ENCODE data around the gene UBE2D3. TPM values are rescaled to one million over a fixed set of nuclear protein-coding genes. Genes with fewer than 3 reads are reported as not detected.
"Not testable (repeated sequence)": the region's sequence is repeated elsewhere in the genome, so short reads cannot be mapped to it uniquely, and the experiment has no call there.

Gene UBE2D3
- total RNA-seq, 1 donor from 2014 or later, result 283 TPM

DNA sequence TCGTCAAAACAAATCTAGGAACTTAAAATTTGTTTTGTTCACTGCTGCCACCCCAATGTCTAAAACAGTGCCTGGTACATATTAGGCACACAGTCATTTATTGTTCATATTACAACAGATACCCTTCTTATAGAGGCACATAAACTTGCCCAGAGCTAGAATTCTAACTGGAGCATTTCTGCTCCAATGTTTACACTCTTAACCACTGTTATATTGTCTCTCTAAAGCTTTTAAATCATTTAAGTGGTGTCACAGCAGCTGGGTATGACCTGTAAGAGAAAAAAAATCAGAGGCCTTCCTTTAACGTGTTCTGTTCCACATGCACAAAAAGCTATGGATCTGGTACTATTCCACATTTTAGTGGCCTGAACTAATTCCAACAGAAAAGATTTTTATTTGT lies 3.0 kb downstream of the UBE2D3 start:
- H3K4me3 ChIP-seq (ENCODE audit: low read depth, low read length), result peak overlapping the region; percentile 92
- DNase-seq (ENCODE audit: low read depth), result no peak
- TF ChIP-seq, protein P1, sequence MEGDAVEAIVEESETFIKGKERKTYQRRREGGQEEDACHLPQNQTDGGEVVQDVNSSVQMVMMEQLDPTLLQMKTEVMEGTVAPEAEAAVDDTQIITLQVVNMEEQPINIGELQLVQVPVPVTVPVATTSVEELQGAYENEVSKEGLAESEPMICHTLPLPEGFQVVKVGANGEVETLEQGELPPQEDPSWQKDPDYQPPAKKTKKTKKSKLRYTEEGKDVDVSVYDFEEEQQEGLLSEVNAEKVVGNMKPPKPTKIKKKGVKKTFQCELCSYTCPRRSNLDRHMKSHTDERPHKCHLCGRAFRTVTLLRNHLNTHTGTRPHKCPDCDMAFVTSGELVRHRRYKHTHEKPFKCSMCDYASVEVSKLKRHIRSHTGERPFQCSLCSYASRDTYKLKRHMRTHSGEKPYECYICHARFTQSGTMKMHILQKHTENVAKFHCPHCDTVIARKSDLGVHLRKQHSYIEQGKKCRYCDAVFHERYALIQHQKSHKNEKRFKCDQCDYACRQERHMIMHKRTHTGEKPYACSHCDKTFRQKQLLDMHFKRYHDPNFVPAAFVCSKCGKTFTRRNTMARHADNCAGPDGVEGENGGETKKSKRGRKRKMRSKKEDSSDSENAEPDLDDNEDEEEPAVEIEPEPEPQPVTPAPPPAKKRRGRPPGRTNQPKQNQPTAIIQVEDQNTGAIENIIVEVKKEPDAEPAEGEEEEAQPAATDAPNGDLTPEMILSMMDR (conservative IDR thresholded peaks at IDR 0.05; ENCODE audit: low read depth, low read length), result no peak

DNA sequence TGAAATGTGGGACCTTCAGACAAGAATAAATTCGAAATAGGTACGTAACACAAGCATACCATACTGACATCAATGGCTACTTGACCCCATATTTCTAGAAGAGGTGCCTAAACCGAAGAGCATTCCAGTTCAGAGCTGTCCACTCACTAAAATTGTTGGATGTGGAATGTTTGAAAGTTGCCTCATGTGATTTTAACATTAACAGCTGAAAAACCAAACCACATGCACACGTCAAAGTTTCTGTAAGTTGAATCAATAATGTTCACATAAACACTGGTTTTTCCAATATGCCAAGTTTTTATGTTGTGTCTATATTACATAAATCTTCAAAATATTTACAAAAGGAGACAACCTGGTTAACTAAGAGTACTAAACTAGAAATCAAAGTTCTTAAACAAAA lies 3.5 kb downstream of the UBE2D3 start:
- DNase-seq (ENCODE audit: low read depth), result no peak
- TF ChIP-seq, protein P1 (conservative IDR thresholded peaks at IDR 0.05; ENCODE audit: low read depth, low read length), result no peak
- peak overlapping the region; percentile 92 for H3K4me3 ChIP-seq (ENCODE audit: low read depth, low read length)

DNA sequence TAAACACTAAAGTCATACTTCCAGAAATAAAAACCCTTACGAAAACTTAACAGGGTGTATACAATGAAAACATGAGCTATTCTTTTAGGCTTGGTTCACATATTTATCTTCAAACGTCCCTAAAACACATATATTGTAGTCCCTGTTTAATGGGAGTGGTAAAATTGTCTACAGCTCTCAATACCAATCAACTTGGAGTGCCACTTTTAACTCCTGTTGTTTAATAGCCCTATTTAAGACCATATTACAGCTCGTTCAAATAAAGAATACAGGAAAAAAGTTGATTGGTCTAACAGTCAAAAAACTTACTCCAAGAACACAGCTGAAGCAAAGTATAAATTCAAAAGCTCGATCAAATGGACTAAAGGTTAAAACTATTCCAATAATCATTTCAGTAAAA lies 3.9 kb downstream of the UBE2D3 start:
- TF ChIP-seq, protein P1 (conservative IDR thresholded peaks at IDR 0.05; ENCODE audit: low read depth, low read length), result no peak
- H3K4me3 ChIP-seq (ENCODE audit: low read depth, low read length), result peak overlapping the region; percentile 92
- no peak for DNase-seq (ENCODE audit: low read depth)

DNA sequence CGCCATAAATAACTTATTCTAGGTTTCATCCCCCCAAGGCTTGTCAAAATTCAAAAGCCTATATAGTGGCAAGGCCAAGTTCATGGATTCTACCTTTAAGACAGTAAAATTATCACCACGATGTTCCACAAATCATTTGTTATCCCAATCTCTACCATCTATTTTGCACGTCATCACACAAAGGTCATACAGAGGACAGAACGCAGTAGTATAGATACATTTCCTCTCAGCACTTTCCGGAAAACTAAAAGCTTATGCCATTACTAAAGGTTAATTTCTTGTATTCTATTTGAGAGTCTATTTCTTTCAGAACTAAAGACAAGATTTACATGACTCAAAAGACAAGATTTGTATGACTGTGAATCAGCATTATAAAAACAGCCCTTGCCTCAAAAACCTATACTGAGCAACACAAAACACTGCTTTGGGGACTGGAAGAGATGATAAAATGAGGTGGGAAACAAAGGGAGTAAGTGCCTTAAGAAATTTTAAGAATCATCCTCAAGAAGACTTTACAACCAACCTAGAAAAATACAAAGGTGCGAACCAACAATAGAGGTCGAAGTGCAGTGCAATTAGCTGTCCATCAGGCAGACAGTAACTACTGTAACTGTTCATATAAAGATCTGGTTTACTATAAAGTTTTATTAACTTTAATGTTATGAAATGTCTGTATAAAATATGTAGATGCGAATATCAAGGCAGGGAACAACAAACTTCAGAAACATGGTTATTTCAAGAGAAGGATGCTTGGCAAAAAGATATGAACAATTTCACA lies 7.6 kb downstream of the UBE2D3 start:
- H3K4me3 ChIP-seq (ENCODE audit: low read depth, low read length), result no peak overlapping the region
- no peak for DNase-seq (ENCODE audit: low read depth)
- TF ChIP-seq, protein P1 (conservative IDR thresholded peaks at IDR 0.05; ENCODE audit: low read depth, low read length), result no peak

DNA sequence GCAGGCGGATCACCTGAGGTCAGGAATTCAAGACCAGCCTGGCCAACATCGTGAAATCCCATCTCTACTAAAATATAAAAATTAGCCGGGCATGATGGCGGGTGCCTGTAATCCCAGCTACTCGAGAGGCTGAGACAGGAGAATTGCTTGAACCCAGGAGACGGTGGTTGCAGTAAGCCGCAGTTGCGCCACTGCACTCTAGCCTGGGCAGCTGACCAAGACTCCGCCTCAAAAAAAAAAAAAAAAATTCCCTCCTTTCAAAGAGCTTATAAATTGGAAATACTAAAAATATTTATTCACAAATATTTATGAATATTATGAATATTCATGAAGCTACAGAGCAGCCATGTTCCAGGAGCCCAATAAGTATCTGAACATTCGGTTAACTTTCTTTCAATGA lies 8.3 kb downstream of the UBE2D3 start:
- not testable (repeated sequence) for DNase-seq (ENCODE audit: low read depth); H3K4me3 ChIP-seq (ENCODE audit: low read depth, low read length)

DNA sequence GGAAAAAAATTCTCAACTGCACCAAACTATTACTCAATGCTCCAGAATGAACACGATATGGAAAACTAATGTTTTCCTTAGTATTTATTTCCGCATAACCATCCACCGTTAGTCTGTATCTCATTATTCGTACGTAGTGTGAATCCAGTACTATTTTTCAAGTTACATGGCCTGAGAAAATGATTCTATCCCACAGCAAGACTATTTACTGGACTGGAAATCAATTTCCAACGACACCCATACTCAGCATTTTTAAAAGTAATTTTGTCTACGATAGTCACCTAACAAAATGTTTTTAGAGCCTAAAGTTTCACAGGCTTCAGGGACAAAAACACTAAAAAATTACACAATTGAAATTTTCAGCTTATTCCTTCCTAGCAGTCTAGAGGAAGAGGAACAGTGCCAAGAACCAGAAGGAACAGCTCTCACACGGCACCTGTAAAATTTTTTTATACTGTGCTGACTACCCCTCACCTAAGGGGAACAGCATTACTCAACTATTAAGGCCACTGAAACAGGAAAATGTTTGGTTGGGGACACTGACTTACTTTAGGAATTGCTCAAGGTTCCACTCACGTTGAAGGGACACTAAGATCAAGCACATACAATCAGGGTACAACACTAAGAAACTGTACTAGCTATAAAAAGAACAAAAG lies 9.6 kb downstream of the UBE2D3 start:
- H3K4me3 ChIP-seq (ENCODE audit: low read depth, low read length), result no peak overlapping the region
- DNase-seq (ENCODE audit: low read depth), result no peak
- TF ChIP-seq, protein P1 (conservative IDR thresholded peaks at IDR 0.05; ENCODE audit: low read depth, low read length), result no peak

DNA sequence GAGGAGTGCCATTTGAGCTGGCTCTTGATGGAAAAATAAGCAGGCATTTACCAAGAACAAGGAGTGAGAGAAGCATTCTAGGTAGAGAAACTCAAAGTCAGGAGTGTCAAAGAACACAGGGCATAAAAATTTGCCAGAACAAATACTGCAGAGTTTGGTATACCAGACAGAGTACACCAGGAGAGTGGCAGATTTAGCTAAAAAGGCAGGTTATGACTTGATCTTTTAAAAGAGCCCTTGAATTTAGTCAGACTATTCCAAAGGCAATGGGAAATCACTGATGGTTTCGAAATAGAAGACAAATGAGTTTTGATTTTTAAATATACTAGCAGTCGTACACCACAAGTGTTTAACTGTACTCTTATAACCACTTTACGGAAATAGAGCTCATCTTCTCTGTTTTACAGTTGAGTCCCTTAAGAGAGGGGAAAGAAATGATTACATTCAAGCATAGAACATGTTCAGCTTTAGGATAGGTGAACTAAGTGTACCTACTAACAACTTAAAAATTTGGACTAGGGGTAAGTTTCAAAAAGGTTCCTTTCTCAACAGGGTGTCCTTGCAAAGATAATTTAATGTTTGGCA lies 10.2 kb downstream of the UBE2D3 start:
- no peak overlapping the region for H3K4me3 ChIP-seq (ENCODE audit: low read depth, low read length)
- no peak for DNase-seq (ENCODE audit: low read depth)
- TF ChIP-seq, protein P1 (conservative IDR thresholded peaks at IDR 0.05; ENCODE audit: low read depth, low read length), result no peak

Measured in epithelial cell of proximal tubule (primary cell).